DOHH2 (cell line): ENCODE data around the gene LRRC3C.

Experiments
- H3F3A ChIP-seq: fragments of 200-600 bp; sonication (generic), shearing (Covaris generic); 2 replicates; pipeline ENCODE4 v1.6.0; 2016; ENCODE audit warnings: antibody characterized with exemption, mild to moderate bottlenecking; ENCODE audit not compliant: control insufficient read depth, insufficient read depth
- H3K27ac ChIP-seq: fragments of 200-600 bp; sonication (generic); 2 replicates; pipeline ENCODE4 v1.5.1; 2014; ENCODE audit warnings: low read depth, mild to moderate bottlenecking, low read length, moderate library complexity
- H3K27me3 ChIP-seq: fragments of 200-600 bp; sonication (generic); 2 replicates; pipeline ENCODE4 v1.6.1; 2014; ENCODE audit warnings: mild to moderate bottlenecking, low read length, mixed read lengths; ENCODE audit not compliant: control insufficient read depth
- H3K36me3 ChIP-seq: fragments of 200-600 bp; sonication (generic); 2 replicates; pipeline ENCODE4 v1.6.1; 2014; ENCODE audit warnings: mild to moderate bottlenecking, low read length, moderate library complexity, mixed read lengths; ENCODE audit not compliant: control insufficient read depth
- H3K4me1 ChIP-seq: fragments of 200-600 bp; sonication (generic); 2 replicates; pipeline ENCODE4 v1.6.1; 2014; ENCODE audit warnings: mild to moderate bottlenecking, low read length, mixed read lengths; ENCODE audit not compliant: control insufficient read depth
- H3K4me2 ChIP-seq: fragments of 200-600 bp; sonication (generic); 2 replicates; pipeline ENCODE4 v1.6.0; 2014; ENCODE audit warnings: mild to moderate bottlenecking, low read length, moderate library complexity
- H3K4me3 ChIP-seq: fragments of 200-600 bp; sonication (generic); 2 replicates; pipeline ENCODE4 v1.5.1; 2014; ENCODE audit warnings: mild to moderate bottlenecking, low read length, mixed read lengths
- H3K79me2 ChIP-seq: fragments of 200-600 bp; sonication (generic); 2 replicates; pipeline ENCODE4 v1.6.1; 2014; ENCODE audit warnings: mild to moderate bottlenecking, low read length, mixed read lengths; ENCODE audit not compliant: control insufficient read depth
- H3K9me2 ChIP-seq: fragments of 200-600 bp; sonication (generic); replicated peaks from 2 replicates; pipeline ENCODE4 v1.6.1; 2014; ENCODE audit warnings: mild to moderate bottlenecking, low read length, mixed read lengths; ENCODE audit not compliant: control insufficient read depth
- H3K9me3 ChIP-seq: fragments of 200-600 bp; sonication (generic); 2 replicates; pipeline ENCODE4 v1.6.1; 2014; ENCODE audit warnings: antibody characterized with exemption, low read length, mixed read lengths; ENCODE audit not compliant: control insufficient read depth, insufficient read depth
- H4K20me1 ChIP-seq: fragments of 200-600 bp; sonication (generic); 2 replicates; pipeline ENCODE4 v1.6.0; 2014; ENCODE audit warnings: low read depth, mild to moderate bottlenecking, antibody characterized with exemption, low read length, moderate library complexity; ENCODE audit not compliant: control insufficient read depth, insufficient read depth
- CTCF ChIP-seq: fragments of 200-600 bp; sonication (generic); IDR thresholded peaks from one replicate; pipeline ENCODE4 v1.5.1; 2014; ENCODE audit warnings: antibody characterized with exemption, mild to moderate bottlenecking, low read depth, low read length; ENCODE audit not compliant: poor library complexity, severe bottlenecking
- EZH2phosphoT487 ChIP-seq: fragments of 200-600 bp; sonication (generic); IDR thresholded peaks from 2 replicates; pipeline ENCODE4 v1.6.1; 2017; ENCODE audit warnings: borderline replicate concordance, mild to moderate bottlenecking, antibody characterized with exemption, low read length, moderate library complexity, mixed read lengths

The LRRC3C gene

GRCh38 chr17:39924691-39925055 is 2.9 kb upstream of the LRRC3C start:
- Histone ChIP-seq H3K4me3 (no peak overlapping the region), H3K79me2 (peaks cover 42% of the 10 kb centered on the region), H3K4me1 (peaks cover 38% of the 10 kb centered on the region)

GRCh38 chr17:39925282-39926134 is 2.0 kb upstream of the LRRC3C start:
- peaks cover 36% of the 10 kb centered on the region for H3K4me1 ChIP-seq
- no peaks in the 10 kb centered on the region for H3K9me3 ChIP-seq
- H3K4me2 ChIP-seq: peak overlapping the region; percentile 96
- TF ChIP-seq CTCF (no peak), EZH2phosphoT487 (no peak)
- H3K27me3 ChIP-seq: no peaks in the 10 kb centered on the region
- no peaks in the 10 kb centered on the region for H4K20me1 ChIP-seq
- H3K36me3 ChIP-seq: peaks cover 26% of the 10 kb centered on the region
- H3K9me2 ChIP-seq: no peaks in the 10 kb centered on the region
- peaks cover 42% of the 10 kb centered on the region for H3K79me2 ChIP-seq
- no peaks in the 10 kb centered on the region for H3F3A ChIP-seq
- H3K27ac ChIP-seq: no peak overlapping the region
- H3K4me3 ChIP-seq: peak overlapping the region; percentile 92; the same call in 1 of the 2 replicates

More at GRCh38 chr17:39924691-39925055, 2.9 kb upstream of the LRRC3C start:
- Histone ChIP-seq H3K27ac (no peak overlapping the region), H3K36me3 (peaks cover 26% of the 10 kb centered on the region), H3K9me2 (no peaks in the 10 kb centered on the region), H3K27me3 (no peaks in the 10 kb centered on the region), H4K20me1 (no peaks in the 10 kb centered on the region), H3K4me2 (no peak overlapping the region), H3K9me3 (no peaks in the 10 kb centered on the region), H3F3A (no peaks in the 10 kb centered on the region)
- TF ChIP-seq CTCF (no peak), EZH2phosphoT487 (no peak)

DNA sequence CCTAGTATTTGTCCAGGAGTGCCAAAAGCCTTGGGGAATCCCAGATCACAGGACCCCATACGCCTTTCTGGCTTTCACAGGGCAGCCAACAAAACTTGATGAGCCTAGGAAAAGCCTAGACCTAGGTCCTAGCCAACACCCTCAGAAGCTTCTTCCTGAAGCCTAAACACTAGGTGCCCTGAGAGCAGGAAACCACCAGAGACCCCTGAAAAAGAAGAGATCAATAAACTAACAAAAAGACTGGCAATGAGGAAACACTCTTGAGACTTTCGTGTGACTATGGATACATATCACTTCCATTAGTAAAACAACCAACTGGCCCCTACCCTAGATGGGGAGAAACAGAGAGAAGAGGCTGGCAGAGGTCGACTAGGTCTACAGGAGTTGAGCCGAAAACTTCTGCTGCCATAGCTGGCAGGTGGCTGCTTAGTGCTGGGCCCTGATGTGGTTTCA is 1.4 kb upstream of the LRRC3C start:
- Histone ChIP-seq H3K36me3 (peaks cover 24% of the 10 kb centered on the region), H3K79me2 (peaks cover 42% of the 10 kb centered on the region), H3F3A (no peaks in the 10 kb centered on the region), H3K27me3 (no peaks in the 10 kb centered on the region), H3K4me2 (peak overlapping the region; percentile 96), H3K9me3 (no peaks in the 10 kb centered on the region), H3K9me2 (no peaks in the 10 kb centered on the region), H3K4me1 (peaks cover 30% of the 10 kb centered on the region), H4K20me1 (no peaks in the 10 kb centered on the region), H3K4me3 (peak overlapping the region; percentile 92), H3K27ac (no peak overlapping the region)
- TF ChIP-seq CTCF (no peak), EZH2phosphoT487 (no peak)
